Measurements from ENCODE around the gene ASTN2. TPM values are rescaled to one million over a fixed set of nuclear protein-coding genes. Genes with fewer than 3 reads are reported as not detected.

The ASTN2 gene
- polyA plus RNA-seq, 1 experiment: 12.8 TPM

GRCh38 chr9:117434566-117434965, 19.7 kb upstream of the ASTN2 start:
- ChIA-PET POLR2A (no interaction called here), CTCF (no interaction called here)
- H3K36me3 ChIP-seq (ENCODE audit: control insufficient read depth, insufficient read depth, low read length): no peaks in the 10 kb centered on the region
- no peak for TF ChIP-seq CTCF (IDR thresholded peaks at IDR 0.05; ENCODE audit: insufficient read depth, low read depth, low read length)
- H3K27me3 ChIP-seq (ENCODE audit: control insufficient read depth, insufficient read depth, low read length): no peaks in the 10 kb centered on the region
- no peak for DNase-seq (ENCODE audit: low read depth)
- H3K4me3 ChIP-seq (ENCODE audit: low read depth, low read length): no peak overlapping the region

GRCh38 chr9:117430813-117431212, 16.0 kb upstream of the ASTN2 start:
- ChIA-PET POLR2A (no interaction called here), CTCF (no interaction called here)
- Histone ChIP-seq H3K27me3 (ENCODE audit: control insufficient read depth, insufficient read depth, low read length) (no peaks in the 10 kb centered on the region), H3K4me3 (ENCODE audit: low read depth, low read length) (no peak overlapping the region), H3K36me3 (ENCODE audit: control insufficient read depth, insufficient read depth, low read length) (no peaks in the 10 kb centered on the region)
- TF ChIP-seq CTCF (IDR thresholded peaks at IDR 0.05; ENCODE audit: insufficient read depth, low read depth, low read length): no peak
- DNase-seq (ENCODE audit: low read depth): no peak

- DNase-seq (ENCODE audit: low read depth): no peak
- TF ChIP-seq CTCF (IDR thresholded peaks at IDR 0.05; ENCODE audit: insufficient read depth, low read depth, low read length): no peak
- CTCF ChIA-PET: interaction anchor here (1.2 kb wide), 1 partner anchor 86 kb away, joined by 3 read pairs; no protein-coding TSS in a partner anchor
Measured at GRCh38 chr9:117427357-117427913, 12.6 kb upstream of the ASTN2 start.

GRCh38 chr9:117425566-117425965, 10.7 kb upstream of the ASTN2 start:
- no peaks in the 10 kb centered on the region for H3K27me3 ChIP-seq (ENCODE audit: control insufficient read depth, insufficient read depth, low read length)
- no peak for TF ChIP-seq CTCF (IDR thresholded peaks at IDR 0.05; ENCODE audit: insufficient read depth, low read depth, low read length)
- POLR2A ChIA-PET: no interaction called here
- CTCF ChIA-PET: interaction anchor here (1.4 kb wide), 1 partner anchor 15 kb away, joined by 4 read pairs; no protein-coding TSS in a partner anchor
- DNase-seq (ENCODE audit: low read depth): no peak
- H3K36me3 ChIP-seq (ENCODE audit: control insufficient read depth, insufficient read depth, low read length): no peaks in the 10 kb centered on the region
- no peak overlapping the region for H3K4me3 ChIP-seq (ENCODE audit: low read depth, low read length)

More at GRCh38 chr9:117427357-117427913, 12.6 kb upstream of the ASTN2 start:
- no peaks in the 10 kb centered on the region for H3K36me3 ChIP-seq (ENCODE audit: control insufficient read depth, insufficient read depth, low read length)
- POLR2A ChIA-PET: no interaction called here
- H3K27me3 ChIP-seq (ENCODE audit: control insufficient read depth, insufficient read depth, low read length): no peaks in the 10 kb centered on the region
- no peak overlapping the region for H3K4me3 ChIP-seq (ENCODE audit: low read depth, low read length)

GRCh38 chr9:117424291-117424690, 9.4 kb upstream of the ASTN2 start:
- ChIA-PET CTCF (interaction anchor here (1.4 kb wide), 1 partner anchor 14 kb away, joined by 4 read pairs; no protein-coding TSS in a partner anchor), POLR2A (no interaction called here)
- Histone ChIP-seq H3K4me3 (ENCODE audit: low read depth, low read length) (no peak overlapping the region), H3K27me3 (ENCODE audit: control insufficient read depth, insufficient read depth, low read length) (no peaks in the 10 kb centered on the region), H3K36me3 (ENCODE audit: control insufficient read depth, insufficient read depth, low read length) (no peaks in the 10 kb centered on the region)
- no peak for TF ChIP-seq CTCF (IDR thresholded peaks at IDR 0.05; ENCODE audit: insufficient read depth, low read depth, low read length)
- DNase-seq (ENCODE audit: low read depth): no peak
